ENCODE results near the gene HNRNPF.

HNRNPF gene

DNA sequence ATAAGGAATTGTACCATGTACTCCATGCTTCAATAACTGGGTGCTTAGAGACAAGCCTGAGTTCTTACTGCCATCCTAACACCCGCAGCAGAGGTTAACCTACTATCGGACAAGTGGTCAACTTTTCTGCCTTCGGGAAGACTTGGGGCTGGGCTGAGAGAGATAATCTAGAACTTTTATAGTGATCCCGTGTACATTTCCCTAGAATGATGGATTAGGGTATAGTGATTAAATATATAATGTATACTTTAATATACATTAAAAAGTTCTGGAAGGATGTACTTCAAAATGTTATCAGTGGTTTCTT, 12.2 kb upstream of the HNRNPF start:
- DNase-seq = no peak

DNA sequence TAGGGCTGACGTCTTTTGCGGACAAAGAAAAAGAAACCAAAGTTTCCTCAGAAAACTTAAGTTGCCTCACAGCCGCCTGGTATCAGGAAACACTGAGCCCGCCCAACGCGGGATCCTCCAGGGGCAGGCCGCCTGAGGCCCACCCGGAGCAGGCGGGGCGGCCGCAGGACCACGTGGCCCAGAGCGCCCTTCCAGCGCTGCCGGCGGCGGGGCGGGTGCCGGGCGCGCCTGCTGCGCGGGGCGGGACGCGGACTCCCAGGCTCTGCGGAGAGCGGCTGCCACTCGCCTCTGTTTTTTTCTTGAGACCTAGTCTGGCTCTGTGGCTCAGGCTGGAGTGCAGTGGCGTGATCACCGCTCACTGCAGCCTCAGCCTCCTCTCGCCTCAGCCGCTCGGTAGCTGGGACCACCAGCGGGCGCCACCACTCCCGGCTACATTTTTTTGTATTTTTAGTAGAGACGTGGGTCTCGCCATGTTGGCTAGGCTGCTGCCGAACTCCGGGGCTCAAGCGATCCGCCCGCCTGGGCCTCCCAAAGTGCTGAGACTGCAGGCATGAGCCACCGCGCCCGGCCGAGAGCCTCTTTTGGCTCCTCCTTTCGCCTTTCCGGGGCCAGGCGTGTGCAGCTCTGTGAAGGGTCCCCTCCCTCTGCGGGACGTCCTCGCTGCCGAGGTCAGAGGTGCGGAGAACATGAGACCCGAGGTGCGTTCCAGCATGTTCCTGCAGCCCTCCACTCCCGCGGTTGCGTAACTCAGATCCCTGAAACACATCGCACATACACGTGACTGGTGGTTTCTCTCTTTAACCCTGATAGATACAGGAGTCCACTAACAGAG, 11.6 kb upstream of the HNRNPF start:
- peak in 13 of 14 donors; percentile 33 to 90 (median 80) for DNase-seq

DNA sequence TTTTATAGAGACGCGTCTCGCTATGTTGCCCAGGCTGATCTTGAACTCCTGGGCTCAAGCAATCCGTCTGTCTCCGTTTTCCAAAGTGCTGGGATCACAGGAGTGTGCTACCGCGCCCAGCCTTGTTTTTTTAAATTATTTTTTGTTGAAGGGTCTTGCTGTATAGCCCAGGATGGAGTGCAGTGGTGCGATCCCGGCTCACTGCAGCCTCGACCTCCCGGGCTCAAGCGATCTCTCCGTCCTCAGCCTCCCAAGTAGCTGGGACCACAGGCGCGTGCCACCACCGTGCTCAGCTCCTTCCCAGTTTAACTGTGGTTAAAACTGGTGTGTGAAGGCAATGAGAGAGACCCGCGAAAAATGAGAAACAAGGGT, 11.0 kb upstream of the HNRNPF start:
- peak in 1 of 14 donors; percentile 44 for DNase-seq

DNA sequence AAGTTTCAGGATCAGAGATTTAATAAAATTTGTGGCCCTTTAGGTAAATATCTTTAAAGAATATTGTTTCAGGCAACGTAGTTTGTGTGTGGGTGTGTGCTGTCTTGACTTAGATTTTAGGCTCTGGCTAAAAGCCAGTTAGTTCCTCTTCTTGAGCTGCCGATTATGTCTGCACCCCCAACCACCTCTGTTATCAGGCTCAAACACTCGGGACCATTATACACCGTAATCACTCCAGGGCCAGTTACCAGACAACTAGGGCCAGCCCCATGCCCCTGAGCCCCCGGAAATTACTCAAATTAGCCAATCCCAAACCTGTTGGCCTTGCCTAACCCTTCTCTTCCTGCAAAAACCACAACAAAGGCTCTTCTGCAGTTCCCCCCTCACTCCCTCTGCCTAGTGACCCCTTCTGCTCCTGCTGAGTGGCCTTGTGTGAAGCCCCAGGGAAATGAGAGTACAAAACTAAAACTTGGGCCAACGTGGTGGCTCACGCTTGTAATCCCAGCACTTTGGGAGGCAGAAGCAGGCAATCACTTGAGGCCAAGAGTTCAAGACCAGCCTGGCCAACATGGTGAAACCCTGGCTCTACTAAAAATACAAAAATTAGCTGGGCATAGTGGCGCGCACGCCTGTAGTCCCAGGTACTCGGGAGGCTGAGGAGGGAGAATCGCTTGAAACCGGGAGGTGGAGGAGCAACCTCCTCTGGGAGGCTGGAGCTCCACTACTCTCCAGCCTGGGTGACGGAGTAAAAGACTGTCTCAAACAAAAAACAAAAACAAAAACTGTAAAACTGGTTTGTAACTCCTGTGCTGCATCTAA, 9.2 kb upstream of the HNRNPF start:
- peak in 2 of 14 donors; percentile 12 to 37 for DNase-seq

DNA sequence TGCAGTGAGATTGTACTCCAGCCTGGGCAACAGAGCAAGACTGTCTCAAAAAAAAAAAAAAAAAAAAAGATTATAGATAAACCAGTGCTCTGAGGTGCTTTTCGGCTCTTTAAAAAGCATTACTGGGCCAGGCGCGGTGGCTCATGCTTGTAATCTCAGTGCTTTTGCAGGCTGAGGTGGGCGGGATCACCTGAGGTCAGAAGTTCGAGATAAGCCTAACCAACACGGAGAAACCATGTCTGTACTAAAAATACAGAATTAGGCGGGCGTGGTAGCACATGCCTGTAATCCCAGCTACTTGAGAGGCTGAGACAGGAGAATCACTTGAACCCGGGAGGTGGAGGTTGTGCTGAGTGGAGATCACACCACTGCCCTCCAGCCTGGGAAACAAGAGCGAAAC, 6.6 kb upstream of the HNRNPF start:
- no peak for DNase-seq

DNA sequence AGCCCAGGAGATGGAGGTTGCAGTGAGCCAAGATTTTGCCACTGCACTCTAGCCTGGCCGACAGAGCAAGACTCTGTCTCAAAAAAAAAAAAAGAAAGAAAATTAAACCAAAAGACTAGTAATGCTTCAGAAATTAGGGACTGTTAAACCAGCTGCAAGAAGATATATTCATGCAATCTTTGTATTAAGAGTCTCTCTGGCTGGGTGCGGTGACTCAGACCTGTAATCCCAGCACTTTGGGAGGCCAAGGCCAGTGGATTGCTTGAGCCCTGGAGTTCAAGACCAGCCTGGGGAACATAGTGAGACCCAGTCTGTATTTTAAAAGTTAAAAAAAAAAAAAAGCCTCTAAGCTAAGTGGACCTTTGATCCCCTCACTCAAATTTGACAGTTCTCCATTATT, 2.5 kb upstream of the HNRNPF start:
- no peak for DNase-seq

DNA sequence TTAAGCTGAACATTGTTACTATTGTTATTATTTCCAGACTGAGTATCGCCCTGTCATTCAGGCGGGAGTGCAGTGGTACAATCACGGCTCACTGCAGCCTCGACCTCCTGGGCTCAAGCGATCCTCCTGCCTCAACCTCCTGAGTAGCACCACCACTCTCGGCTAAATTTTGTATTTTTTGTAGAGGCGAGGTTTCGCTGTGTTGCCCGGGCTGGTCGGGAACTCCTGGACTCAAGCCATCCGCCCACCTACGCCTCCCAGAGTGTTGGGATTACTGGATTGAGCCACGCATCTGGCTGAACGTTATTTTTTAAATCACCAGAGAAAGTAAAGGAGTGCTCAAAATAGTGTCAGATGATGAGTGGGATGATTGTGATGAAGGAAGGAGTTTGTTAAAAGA, 1.4 kb upstream of the HNRNPF start:
- DNase-seq = no peak

DNA sequence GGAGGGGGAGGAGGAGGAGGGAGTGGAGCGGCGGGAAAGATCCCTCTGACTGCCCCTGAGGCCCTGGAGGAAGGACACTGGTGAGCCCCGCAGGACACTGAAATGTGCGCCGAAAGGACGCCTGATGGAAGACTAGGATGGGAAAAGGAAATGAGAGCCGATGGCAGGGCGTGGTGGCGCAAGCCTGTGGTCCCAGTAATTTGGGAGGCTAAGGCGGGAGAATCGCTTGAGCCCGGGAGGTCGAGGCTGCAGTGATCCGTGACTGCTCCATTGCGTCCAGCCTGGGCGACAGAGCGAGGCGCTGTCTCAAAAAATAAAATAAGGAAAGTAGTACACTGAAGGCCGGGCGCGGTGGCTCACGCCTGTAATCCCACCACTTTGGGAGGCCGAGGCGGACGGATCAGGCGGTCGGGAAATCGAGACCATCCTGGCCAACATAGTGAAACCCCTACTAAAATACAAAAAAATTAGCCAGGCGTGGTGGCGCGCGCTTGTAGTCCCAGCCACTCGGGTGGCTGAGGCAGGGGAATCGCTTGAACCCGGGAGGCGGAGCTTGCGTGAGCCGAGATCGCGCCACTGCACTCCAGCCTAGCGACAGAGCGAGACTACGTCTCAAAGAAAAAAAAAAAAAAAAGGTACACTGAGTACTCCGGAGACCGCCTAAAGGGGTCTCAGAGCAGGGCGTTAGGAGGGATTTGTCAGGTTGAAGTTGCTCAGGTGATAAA, 561 bp upstream of the HNRNPF start:
- DNase-seq = peak in 1 of 14 donors; percentile 24

DNA sequence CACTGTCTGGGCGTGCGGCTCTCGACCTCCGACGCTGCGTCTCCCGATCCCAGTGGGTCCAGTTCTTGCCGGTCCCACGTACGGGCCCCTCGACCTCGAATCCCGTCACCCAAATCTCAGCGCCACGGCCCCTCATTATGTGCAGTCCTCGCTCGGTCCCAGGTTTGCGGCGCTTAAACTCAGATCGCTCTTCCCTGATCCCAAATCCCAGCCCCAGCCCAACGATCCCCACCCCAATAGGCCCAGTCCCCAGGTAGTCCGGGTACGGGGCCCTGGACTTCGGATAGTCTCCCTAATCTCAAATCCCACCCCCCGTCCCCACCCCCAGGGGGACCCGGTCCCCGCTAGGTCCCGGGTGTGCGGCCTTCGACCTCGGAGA, 666 bp downstream of the HNRNPF start:
- peak in 1 of 14 donors; percentile 56 for DNase-seq

DNA sequence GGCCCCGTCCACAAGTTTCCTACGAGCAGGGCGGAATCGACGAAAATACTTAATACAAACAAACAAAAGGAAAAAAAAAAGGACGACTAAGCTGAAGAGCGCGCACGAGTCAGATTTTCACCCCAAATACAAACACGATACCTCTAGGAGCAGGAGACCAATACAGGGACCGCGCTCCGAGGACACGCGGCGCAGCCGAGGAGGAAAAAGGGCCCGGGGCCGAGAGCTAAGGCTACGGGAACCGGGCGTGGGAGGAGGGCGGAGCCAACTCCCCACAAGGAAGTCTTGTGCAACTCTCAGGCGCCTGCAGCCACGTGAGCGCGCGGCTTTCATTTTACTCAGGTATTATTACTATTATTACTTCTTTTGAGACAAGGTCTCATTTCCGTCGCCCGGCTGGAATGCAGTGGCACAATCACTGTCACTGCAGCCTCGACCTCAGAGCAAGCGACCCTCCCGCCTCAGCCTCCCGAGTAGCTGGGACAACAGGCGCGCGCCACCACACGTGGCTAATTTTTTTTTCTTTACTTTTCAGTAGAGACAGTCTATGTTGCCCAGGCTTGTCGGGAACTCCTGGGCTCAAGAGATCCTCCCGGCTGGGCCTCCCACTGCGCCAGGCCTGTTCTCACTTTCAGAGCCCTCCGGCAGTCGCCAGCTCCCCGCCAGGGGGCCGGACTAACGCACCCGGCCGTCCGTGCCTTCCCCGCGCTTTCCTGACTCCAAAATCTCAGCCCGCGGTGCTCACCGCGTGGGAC, 1.2 kb downstream of the HNRNPF start:
- peak in 12 of 14 donors; percentile 47 to 84 (median 61) for DNase-seq

DNA sequence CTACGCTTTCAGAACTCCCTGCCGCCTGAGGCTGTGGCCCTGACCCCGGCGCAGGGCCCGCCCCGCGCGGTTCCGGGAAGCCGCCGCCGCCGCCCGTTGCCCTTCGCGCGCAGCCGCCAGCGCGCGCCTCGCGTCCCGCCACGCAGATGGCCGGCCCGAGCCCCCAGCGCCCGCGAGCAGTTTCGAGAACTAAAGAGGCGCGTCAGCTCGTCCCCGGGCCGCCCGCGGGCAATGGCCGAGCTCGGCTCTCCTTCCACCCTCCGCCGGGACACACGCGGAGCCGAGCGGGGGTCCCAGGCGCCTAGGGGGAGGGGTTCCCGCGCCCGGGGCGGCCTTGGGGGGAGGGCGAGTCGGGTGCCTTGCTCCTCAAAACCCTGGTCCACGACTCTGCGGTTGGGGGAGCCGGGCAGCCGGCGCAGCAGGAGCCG, 1.8 kb downstream of the HNRNPF start:
- peak in 7 of 14 donors; percentile 22 to 72 (median 56) for DNase-seq

DNA sequence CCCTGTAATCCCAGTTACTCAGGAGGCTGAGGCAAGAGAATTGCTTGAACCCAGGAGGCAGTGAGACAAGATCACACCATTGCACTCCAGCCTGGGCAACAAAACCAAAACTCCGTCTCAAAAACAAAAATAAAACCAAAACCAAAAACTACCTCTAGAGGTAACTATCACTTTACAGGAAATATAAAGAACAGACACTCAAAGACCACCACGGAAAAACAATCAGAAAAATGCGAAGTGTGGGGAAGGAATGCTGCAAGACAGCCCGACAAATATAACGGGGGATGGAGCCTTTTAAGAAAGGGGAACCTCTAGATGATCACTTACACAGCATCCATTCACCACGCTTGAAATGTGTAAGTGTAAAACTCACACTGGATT, 4.3 kb downstream of the HNRNPF start:
- no peak for DNase-seq

DNA sequence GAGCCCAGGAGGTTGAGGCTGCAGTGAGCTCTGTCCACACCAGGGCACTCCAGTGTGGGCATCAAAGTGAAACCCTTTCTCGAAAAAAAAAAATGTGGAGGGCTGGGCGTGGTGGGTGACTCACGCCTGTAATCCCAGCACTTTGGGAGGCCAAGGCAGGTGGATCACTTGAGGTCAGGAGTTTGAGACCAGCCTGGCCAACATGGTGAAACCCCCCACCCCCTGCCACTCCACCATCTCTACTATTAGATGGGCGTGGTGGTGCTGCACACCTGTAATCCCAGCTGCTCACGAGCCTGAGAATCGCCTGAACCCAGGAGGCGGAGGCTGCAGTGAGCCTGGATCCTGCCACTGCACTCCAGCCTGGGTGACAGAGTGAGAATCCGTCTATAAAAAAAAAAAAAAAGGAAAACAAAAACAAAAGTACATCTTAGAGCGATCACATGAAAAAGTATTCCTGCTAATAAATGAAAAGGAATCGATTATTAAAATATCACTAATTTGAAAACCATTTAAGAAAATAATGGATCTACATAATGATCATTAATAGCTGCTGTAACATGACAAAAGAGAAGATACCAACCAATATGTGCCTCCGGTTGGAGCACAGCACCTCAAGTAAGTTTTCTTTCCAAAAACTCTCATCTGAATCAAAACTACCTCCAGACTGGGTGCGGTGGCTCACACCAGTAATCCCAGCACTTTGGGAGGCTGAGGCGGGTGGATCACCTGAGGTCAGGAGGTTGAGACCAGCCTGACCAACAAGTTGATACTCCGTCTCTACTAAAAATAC, 4.9 kb downstream of the HNRNPF start:
- no peak for DNase-seq

DNA sequence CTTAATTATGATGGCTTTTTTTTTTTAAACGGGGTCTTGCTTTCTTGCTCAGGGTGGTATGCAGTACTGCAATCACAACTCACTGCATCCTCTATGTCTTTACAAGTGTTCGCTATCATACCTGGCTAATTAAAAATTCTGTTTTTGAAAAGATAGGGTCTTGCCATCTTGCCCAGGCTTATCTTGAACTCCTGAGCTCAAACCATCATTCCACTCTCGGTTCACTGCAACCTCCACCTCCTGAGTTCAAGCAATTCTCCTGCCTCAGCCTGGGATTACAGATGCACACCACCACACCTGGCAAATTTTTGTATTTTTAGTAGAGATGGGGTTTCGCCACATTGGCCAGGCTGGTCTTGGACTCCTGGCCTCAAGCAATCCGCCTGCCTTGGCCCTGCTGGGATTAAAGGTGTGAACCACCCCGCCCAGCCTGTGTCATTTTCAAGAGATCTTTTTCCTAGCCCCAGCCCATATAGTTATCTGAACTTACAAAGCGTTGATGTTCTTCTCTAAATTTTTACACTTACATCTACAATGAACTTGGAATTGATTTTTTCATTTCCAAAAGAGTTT, 6.0 kb downstream of the HNRNPF start:
- no peak for DNase-seq

DNA sequence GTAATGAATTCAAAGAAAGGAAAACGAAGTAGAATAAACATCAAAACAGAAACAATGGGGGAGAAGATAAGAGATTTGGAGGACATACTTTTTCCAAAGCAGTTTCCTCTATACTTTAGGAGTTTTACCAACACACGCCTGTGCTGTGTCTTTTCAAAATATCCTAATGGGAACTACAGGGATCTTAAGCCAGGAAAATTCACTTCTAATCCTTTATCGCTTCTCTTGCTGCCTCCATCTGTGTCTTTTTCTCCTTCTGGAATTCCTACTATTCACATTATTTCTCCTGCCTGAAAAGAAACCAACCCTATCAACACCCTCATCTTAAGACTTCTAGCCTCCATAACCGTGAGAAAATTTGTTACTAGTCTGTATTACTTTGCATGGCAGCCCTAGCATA, 6.8 kb downstream of the HNRNPF start:
- DNase-seq = no peak

DNA sequence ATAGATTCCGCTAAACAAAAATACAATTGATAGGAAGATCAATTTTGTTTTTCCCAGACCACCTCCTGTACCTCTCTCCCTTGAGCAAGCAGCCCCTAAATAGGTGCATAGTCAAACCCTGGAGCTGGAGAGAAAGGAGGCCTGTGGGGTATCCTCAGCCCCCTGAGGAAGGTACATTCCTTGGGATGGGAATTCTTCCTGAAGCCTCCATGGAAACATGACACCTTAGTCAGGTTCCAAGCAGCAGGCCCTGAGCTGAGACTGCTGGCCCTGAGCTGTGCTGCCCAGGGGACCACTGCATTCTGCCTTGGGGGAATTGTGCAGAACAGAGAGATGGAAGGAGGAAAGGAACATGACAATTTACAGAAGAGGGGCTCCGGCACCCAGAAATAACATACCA, 7.4 kb downstream of the HNRNPF start:
- no peak for DNase-seq

DNA sequence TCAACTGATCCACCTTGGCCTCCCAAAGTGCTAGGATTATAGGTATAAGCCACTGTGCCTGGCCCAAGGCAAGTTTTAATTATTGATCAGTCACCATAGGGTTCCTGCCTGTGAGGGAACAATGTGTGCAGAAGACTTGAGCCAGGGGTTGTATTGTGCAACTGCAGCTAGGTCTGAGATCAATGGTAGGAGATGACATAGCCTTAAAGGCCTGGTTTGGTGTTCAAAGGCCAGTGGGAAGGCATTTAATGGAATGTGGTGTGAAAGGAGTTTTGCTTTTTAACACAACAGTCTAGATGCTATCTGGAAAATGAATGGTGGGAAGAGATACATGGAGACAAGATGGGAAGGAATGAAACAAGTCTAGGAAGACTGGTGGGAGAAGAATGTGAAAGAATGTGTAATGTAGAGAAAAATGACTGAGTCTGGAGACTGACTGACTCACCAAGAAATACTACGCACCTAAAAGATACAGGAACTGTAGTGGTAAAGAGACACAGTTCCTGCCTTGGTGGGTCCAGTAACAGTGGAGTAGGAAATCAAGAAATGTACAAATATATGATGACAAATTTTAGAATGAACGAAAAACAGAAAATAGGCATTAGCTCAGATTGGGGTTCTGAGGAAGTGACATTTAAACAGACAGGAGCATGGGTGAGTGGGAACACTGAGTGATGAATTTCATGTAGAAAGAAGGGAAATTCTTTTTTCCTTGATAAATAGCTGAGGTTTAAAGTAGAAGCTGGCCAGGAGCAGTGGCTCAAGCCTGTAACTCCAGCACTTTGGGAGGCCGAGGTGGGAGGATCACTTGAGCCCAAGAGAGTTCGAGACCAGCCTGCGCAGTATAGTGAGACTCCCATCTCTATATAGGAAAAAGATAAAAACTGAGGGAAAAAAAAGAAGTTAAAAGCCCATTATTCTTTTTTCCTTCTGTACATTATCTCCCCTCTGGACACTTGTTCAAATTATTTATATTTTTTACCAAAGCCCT, 9.4 kb downstream of the HNRNPF start:
- no peak for DNase-seq

DNA sequence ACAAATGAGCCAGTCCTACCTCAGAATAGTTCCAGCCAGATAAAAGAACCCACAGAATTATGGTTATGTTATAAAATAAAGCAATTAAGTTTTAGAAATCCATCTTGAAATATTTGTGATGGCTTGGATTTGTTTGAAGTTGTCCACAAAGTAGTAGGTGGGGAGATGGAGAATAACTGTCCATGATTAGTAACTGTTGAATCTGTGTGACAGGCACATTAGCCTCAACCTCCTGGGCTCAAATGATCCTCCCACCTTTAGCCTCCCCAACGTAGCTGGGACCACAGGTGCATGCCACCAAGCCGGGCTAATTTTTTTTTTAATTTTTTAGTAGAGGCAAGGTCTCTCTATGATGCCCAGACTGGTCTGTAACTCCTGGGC, 10.1 kb downstream of the HNRNPF start:
- DNase-seq = no peak

DNA sequence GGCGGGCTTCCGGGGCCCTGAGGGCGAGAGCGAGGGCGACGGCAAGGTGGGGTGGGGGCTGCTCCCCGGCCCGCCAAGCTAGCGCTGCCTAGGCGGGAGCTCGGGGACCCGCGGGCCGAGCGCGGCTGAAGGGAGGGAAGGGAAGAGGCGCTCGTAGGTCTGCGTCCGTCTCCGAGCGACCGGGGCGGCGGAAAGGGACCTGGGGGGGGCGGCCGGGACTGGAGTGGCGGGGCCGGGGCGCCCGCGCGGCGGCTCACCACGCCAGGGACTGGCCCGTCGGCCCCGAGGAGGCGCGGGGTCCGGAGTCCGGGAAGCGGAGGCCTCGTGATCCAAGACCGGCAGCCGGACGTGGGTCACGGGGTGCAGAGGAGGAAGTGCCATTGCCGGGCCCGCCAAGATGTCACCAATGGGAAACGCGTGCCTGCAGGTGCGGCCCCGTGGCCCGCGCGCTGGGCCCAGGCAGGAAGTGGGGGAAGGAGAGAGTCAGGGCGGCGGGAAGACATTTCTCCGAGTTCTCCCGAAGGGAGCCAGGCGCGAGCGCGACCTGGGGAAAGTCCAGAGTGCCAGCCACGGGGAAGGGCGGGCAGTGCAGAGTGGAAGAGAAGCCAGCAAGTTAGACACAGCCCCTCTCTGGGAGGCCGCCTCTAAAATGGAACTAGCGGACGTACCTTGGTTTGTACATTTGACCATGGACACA, 11.9 kb downstream of the HNRNPF start:
- DNase-seq = peak in 13 of 14 donors; percentile 42 to 90 (median 84)

All from C1 segment of cervical spinal cord (tissue), 14 donors.